OCI-LY1 (cell line): ENCODE results near the gene ARHGAP24.

Experiments
- H2AFZ ChIP-seq: fragments of 200-600 bp; sonication (generic), shearing (Covaris generic); 2 replicates; pipeline ENCODE4 v1.6.0; 2014; ENCODE audit warnings: antibody characterized with exemption, mild to moderate bottlenecking, low read length
- H3F3A ChIP-seq: fragments of 200-600 bp; sonication (generic), shearing (Covaris generic); 2 replicates; pipeline ENCODE4 v1.6.0; 2014; ENCODE audit warnings: mild to moderate bottlenecking, antibody characterized with exemption, low read length, moderate library complexity; ENCODE audit not compliant: insufficient read depth
- H3K27ac ChIP-seq: fragments of 200-600 bp; sonication (generic); 2 replicates; pipeline ENCODE4 v1.5.1; 2014; ENCODE audit warnings: low read length, mixed run types, mild to moderate bottlenecking, low read depth; ENCODE audit not compliant: poor library complexity, severe bottlenecking
- H3K27me3 ChIP-seq: fragments of 200-600 bp; sonication (generic); 2 replicates; pipeline ENCODE4 v1.6.0; 2014; ENCODE audit warnings: antibody characterized with exemption, mild to moderate bottlenecking, low read length, moderate library complexity; ENCODE audit not compliant: insufficient read depth
- H3K36me3 ChIP-seq: fragments of 200-600 bp; sonication (generic); 2 replicates; pipeline ENCODE4 v1.6.1; 2014; ENCODE audit warnings: mild to moderate bottlenecking, antibody characterized with exemption, low read length, moderate library complexity, mixed read lengths; ENCODE audit not compliant: insufficient read depth
- H3K4me1 ChIP-seq: fragments of 200-600 bp; sonication (generic); 2 replicates; pipeline ENCODE4 v1.5.1; 2014; ENCODE audit warnings: mild to moderate bottlenecking, low read length, moderate library complexity; ENCODE audit not compliant: insufficient read depth, severe bottlenecking
- H3K4me2 ChIP-seq: fragments of 200-600 bp; sonication (generic), shearing (Covaris generic); 2 replicates; pipeline ENCODE4 v1.6.1; 2014; ENCODE audit warnings: low read length
- H3K4me3 ChIP-seq: fragments of 200-600 bp; sonication (generic); 2 replicates; pipeline ENCODE4 v1.5.1; 2014; ENCODE audit warnings: low read length, low read depth, mild to moderate bottlenecking, mixed read lengths; ENCODE audit not compliant: poor library complexity, severe bottlenecking
- H3K79me2 ChIP-seq: fragments of 200-600 bp; shearing (Covaris generic); 2 replicates; pipeline ENCODE4 v1.6.1; 2016; ENCODE audit warnings: mixed run types, low read length, mixed read lengths; ENCODE audit not compliant: insufficient read depth
- H3K9ac ChIP-seq: fragments of 200-600 bp; sonication (generic), shearing (Covaris generic); 2 replicates; pipeline ENCODE4 v1.6.1; 2014; ENCODE audit warnings: mild to moderate bottlenecking, low read length, mixed read lengths
- H3K9me2 ChIP-seq: fragments of 200-600 bp; sonication (generic), shearing (Covaris generic); 2 replicates; pipeline ENCODE4 v1.6.1; 2014; ENCODE audit warnings: low read depth, mild to moderate bottlenecking, low read length, mixed read lengths
- H3K9me3 ChIP-seq: fragments of 200-600 bp; shearing (Covaris generic); 2 replicates; pipeline ENCODE4 v1.6.1; 2014; ENCODE audit warnings: low read length, mixed read lengths
- H4K20me1 ChIP-seq: fragments of 200-600 bp; sonication (generic), shearing (Covaris generic); 2 replicates; pipeline ENCODE4 v1.6.0; 2016; ENCODE audit warnings: mild to moderate bottlenecking, low read length; ENCODE audit not compliant: insufficient read depth
- EZH2 ChIP-seq: fragments of 200-600 bp; sonication (generic), shearing (Covaris generic); IDR thresholded peaks from 2 replicates; pipeline ENCODE4 v1.8.0; 2017; ENCODE audit warnings: borderline replicate concordance, mixed run types, mild to moderate bottlenecking, antibody characterized with exemption, low read length, moderate library complexity, mixed read lengths
- TF ChIP-seq, protein P1 (sequence below): fragments of 200-600 bp; sonication (generic), shearing (Covaris generic); IDR thresholded peaks from 2 replicates; pipeline ENCODE4 v1.5.1; 2017; ENCODE audit warnings: mild to moderate bottlenecking, antibody characterized with exemption, low read length, moderate library complexity, mixed read lengths

Gene ARHGAP24

DNA sequence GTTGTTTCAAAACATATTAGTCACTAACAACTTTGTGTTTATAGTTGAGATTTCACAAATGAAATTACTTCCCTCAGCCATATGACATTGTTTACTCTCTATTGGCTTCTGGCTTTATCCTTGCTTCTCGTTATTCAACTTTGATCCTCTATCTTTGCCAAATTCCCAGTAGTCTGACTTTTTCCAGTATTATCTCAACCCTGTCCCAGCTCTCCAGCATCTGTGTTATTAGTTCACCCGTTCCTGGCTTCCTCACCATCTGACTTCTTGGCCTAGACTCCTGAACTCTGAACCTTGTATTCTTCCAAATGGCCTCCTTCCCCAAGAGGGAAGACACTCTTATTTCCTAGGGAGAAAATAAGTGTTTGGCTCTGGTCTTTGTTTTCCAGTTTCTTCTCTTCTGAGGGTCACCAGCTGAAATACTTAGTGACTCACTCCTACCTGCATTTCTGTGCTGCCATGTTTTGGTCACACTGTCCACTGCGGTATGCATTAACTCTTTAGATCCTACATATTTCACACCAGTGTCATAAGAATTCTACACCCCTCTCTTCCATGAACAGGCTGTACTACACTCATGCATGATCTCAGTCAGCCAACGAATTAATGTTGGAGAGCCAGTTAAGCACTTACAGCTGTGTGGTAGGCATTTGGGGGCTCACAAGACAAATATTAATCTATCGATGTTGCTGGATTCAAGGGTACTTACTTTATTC is 17.0 kb upstream of the ARHGAP24 start:
- TF ChIP-seq, protein P1, sequence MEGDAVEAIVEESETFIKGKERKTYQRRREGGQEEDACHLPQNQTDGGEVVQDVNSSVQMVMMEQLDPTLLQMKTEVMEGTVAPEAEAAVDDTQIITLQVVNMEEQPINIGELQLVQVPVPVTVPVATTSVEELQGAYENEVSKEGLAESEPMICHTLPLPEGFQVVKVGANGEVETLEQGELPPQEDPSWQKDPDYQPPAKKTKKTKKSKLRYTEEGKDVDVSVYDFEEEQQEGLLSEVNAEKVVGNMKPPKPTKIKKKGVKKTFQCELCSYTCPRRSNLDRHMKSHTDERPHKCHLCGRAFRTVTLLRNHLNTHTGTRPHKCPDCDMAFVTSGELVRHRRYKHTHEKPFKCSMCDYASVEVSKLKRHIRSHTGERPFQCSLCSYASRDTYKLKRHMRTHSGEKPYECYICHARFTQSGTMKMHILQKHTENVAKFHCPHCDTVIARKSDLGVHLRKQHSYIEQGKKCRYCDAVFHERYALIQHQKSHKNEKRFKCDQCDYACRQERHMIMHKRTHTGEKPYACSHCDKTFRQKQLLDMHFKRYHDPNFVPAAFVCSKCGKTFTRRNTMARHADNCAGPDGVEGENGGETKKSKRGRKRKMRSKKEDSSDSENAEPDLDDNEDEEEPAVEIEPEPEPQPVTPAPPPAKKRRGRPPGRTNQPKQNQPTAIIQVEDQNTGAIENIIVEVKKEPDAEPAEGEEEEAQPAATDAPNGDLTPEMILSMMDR, result no peak
- no peak for TF ChIP-seq EZH2
- Histone ChIP-seq H3K9ac (no peak overlapping the region), H3K36me3 (no peaks in the 10 kb centered on the region; the same call in 1 of the 2 replicates), H3K27ac (no peak overlapping the region), H3K9me2 (no peaks in the 10 kb centered on the region), H4K20me1 (no peaks in the 10 kb centered on the region), H3F3A (no peaks in the 10 kb centered on the region), H3K4me2 (no peak overlapping the region), H3K4me1 (peaks cover 43% of the 10 kb centered on the region), H3K4me3 (no peak overlapping the region), H2AFZ (no peak overlapping the region), H3K27me3 (no peaks in the 10 kb centered on the region), H3K9me3 (no peaks in the 10 kb centered on the region), H3K79me2 (no peaks in the 10 kb centered on the region)

DNA sequence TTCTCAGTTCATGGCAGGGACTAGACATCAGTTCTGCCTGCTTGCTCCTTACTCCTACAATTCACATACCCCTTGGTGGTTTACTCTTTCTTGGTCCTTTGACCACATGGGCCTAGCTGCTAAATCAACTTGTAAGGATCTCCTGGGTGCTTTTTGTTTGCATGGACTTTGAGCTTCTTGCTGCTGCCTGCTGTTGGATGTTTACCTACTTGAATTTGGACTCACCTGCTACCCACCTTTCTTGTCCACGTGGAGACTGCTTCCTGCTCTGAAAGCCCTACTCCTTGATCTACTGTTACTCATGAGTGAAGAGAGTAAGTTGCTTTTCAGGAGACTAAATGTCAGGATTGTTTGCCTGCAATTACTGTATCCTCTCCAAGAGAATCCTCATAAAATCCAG is 15.2 kb upstream of the ARHGAP24 start:
- no peaks in the 10 kb centered on the region for H4K20me1 ChIP-seq
- H3K9me2 ChIP-seq, result no peaks in the 10 kb centered on the region
- no peaks in the 10 kb centered on the region for H3K79me2 ChIP-seq
- no peaks in the 10 kb centered on the region for H3F3A ChIP-seq
- no peaks in the 10 kb centered on the region; the same call in 1 of the 2 replicates for H3K36me3 ChIP-seq
- H3K4me1 ChIP-seq, result peaks cover 24% of the 10 kb centered on the region
- H3K9me3 ChIP-seq, result no peaks in the 10 kb centered on the region
- H3K4me3 ChIP-seq, result no peak overlapping the region
- no peak overlapping the region for H3K9ac ChIP-seq
- no peak for TF ChIP-seq EZH2
- TF ChIP-seq, protein P1, result no peak
- H2AFZ ChIP-seq, result no peak overlapping the region
- no peak overlapping the region for H3K4me2 ChIP-seq
- H3K27ac ChIP-seq, result no peak overlapping the region
- no peaks in the 10 kb centered on the region for H3K27me3 ChIP-seq

DNA sequence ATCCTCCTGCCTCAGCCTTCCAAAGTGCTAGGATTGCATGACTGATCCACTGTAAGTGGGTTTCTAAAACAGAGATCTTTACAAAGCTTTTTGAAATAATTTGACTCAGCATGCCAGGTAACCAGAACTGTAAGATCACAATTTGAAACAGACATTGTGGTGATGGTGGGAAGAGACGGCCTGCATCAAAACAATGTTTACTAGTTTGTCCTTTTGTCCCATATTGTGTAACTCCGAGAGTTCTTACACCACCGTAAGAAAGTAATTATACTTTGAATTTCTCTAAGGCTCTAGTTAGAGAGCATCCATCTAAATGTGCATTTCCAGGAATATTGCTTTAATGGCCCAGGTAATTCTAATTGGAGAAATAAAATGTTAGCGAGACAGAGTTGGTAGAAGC is 594 bp upstream of the ARHGAP24 start:
- Histone ChIP-seq H3K9ac (peak overlapping the region; percentile 96), H3K36me3 (peaks cover 13% of the 10 kb centered on the region), H3K4me2 (peak overlapping the region; percentile 85), H3K79me2 (peaks cover 38% of the 10 kb centered on the region), H3K27me3 (no peaks in the 10 kb centered on the region), H3K4me1 (peaks cover 39% of the 10 kb centered on the region), H3K9me2 (no peaks in the 10 kb centered on the region), H3K9me3 (no peaks in the 10 kb centered on the region), H4K20me1 (no peaks in the 10 kb centered on the region), H3F3A (0 out of 2 replicates have a peak, but pooled peaks cover 5% of the 10 kb centered on the region), H2AFZ (no peak overlapping the region), H3K4me3 (peak overlapping the region; percentile 87), H3K27ac (peak overlapping the region; percentile 98)
- TF ChIP-seq EZH2, result no peak
- TF ChIP-seq, protein P1, result no peak
